ENCODE results near the gene MAP3K19. TPM values are rescaled to one million over a fixed set of nuclear protein-coding genes. Genes with fewer than 3 reads are reported as not detected.

Gene MAP3K19
- polyA plus RNA-seq, 1 experiment, result not detected

DNA sequence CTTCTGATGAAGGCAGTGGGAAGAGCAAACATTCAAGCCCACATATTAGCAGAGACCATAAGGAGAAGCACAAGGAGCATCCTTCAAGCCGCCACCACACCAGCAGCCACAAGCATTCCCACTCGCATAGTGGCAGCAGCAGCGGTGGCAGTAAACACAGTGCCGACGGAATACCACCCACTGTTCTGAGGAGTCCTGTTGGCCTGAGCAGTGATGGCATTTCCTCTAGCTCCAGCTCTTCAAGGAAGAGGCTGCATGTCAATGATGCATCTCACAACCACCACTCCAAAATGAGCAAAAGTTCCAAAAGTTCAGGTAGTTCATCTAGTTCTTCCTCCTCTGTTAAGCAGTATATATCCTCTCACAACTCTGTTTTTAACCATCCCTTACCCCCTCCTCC is 93.2 kb downstream of the MAP3K19 start:
- POLR2A ChIA-PET, result no interaction called here
- CTCF ChIA-PET, result no interaction called here
- Histone ChIP-seq H3K4me3 (ENCODE audit: low read depth, low read length) (no peak overlapping the region), H3K27ac (ENCODE audit: low read depth, low read length) (no peak overlapping the region), H3K9me3 (ENCODE audit: control insufficient read depth, insufficient read depth, low read length) (no peaks in the 10 kb centered on the region), H3K27me3 (ENCODE audit: control insufficient read depth, insufficient read depth, low read length) (no peaks in the 10 kb centered on the region)
- TF ChIP-seq, protein P1, sequence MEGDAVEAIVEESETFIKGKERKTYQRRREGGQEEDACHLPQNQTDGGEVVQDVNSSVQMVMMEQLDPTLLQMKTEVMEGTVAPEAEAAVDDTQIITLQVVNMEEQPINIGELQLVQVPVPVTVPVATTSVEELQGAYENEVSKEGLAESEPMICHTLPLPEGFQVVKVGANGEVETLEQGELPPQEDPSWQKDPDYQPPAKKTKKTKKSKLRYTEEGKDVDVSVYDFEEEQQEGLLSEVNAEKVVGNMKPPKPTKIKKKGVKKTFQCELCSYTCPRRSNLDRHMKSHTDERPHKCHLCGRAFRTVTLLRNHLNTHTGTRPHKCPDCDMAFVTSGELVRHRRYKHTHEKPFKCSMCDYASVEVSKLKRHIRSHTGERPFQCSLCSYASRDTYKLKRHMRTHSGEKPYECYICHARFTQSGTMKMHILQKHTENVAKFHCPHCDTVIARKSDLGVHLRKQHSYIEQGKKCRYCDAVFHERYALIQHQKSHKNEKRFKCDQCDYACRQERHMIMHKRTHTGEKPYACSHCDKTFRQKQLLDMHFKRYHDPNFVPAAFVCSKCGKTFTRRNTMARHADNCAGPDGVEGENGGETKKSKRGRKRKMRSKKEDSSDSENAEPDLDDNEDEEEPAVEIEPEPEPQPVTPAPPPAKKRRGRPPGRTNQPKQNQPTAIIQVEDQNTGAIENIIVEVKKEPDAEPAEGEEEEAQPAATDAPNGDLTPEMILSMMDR (IDR thresholded peaks at IDR 0.05; ENCODE audit: low read depth, low read length), result no peak
- DNase-seq (ENCODE audit: low read depth, low spot score), result no peak

DNA sequence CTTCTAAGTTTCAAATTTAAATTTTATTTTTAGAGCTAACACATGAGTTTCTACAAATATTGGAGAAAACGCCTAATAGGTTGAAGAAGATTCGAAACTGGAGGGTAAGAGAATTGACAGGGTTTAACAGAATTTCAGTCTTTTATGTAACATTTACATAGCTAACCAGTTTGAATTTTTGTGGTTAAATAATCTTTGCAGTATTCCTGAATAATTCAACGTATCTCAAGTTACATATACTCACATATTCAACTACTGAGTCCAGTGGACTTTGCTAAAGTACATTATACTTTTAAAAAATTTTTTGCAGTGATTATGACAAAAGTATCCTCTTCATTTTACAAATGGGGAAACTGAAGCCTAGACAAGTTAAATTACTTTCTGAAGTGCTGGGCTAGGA is 94.6 kb downstream of the MAP3K19 start:
- TF ChIP-seq, protein P1 (IDR thresholded peaks at IDR 0.05; ENCODE audit: low read depth, low read length), result no peak
- ChIA-PET CTCF (no interaction called here), POLR2A (no interaction called here)
- no peak for DNase-seq (ENCODE audit: low read depth, low spot score)
- no peaks in the 10 kb centered on the region for H3K9me3 ChIP-seq (ENCODE audit: control insufficient read depth, insufficient read depth, low read length)
- no peaks in the 10 kb centered on the region for H3K27me3 ChIP-seq (ENCODE audit: control insufficient read depth, insufficient read depth, low read length)
- no peak overlapping the region for H3K4me3 ChIP-seq (ENCODE audit: low read depth, low read length)
- no peak overlapping the region for H3K27ac ChIP-seq (ENCODE audit: low read depth, low read length)

DNA sequence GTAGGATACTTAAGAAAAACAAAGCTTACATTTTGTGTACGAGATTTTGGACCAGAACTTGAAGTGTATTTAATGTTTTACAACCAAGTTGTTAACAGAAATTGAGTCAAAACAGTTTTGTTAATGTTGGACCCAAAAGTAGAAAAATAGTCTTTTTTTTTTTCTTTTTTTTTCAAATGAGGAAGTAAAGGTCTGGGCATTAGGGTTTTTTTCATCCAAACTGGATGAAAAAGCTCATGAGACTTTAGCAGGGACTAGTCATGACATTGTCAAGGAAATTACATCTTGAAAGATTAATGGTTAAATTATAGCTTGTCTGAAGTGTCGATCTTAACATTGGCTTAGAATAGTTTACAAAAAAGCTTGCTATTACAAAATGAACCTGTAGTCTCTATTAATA is 96.4 kb downstream of the MAP3K19 start:
- DNase-seq (ENCODE audit: low read depth, low spot score), result no peak
- CTCF ChIA-PET, result interaction anchor here (1.2 to 1.3 kb wide), 3 partner anchors 31 to 759 kb away, joined by 3 to 5 read pairs (median 3); no protein-coding TSS in a partner anchor
- H3K4me3 ChIP-seq (ENCODE audit: low read depth, low read length), result no peak overlapping the region
- H3K27me3 ChIP-seq (ENCODE audit: control insufficient read depth, insufficient read depth, low read length), result no peaks in the 10 kb centered on the region
- POLR2A ChIA-PET, result no interaction called here
- H3K9me3 ChIP-seq (ENCODE audit: control insufficient read depth, insufficient read depth, low read length), result no peaks in the 10 kb centered on the region
- TF ChIP-seq, protein P1 (IDR thresholded peaks at IDR 0.05; ENCODE audit: low read depth, low read length), result no peak
- H3K27ac ChIP-seq (ENCODE audit: low read depth, low read length), result no peak overlapping the region

DNA sequence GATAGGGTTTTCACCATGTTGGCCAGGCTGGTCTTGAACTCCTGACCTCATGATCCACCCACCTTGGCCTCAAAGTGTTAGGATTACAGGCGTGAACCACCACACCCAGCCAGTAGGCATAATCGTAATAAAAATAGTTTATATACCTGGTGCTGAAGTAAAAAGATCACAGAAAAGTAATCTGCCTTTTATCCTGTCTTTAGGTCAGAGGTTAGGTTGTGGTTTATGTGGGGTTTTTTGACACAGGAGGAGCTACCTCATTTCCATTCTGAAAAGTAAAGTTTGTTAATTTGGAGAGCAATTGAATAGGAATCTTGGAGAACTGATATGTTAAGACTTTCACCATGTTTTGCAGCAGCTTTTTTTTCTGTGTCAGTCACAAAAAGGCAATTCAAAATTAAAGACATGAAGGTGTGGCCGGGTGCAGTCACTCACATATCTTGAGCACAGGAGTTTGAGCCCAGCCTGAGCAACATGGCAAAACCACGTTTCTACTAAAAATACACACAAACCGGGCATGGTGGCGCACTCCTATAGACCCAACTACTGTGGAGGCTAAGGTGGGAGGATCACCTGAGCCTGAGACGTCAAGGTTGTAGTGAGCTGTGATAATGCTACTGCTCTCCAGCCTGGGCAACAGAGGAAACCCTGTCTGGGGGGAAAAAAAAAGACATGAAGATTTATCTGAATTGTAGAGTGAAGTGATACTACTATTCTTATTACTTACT is 97.1 kb downstream of the MAP3K19 start:
- CTCF ChIA-PET, result interaction anchor here (1.2 to 1.3 kb wide), 3 partner anchors 30 to 760 kb away, joined by 3 to 5 read pairs (median 3); no protein-coding TSS in a partner anchor
- TF ChIP-seq, protein P1 (IDR thresholded peaks at IDR 0.05; ENCODE audit: low read depth, low read length), result no peak
- Histone ChIP-seq H3K9me3 (ENCODE audit: control insufficient read depth, insufficient read depth, low read length) (no peaks in the 10 kb centered on the region), H3K27ac (ENCODE audit: low read depth, low read length) (no peak overlapping the region), H3K4me3 (ENCODE audit: low read depth, low read length) (no peak overlapping the region), H3K27me3 (ENCODE audit: control insufficient read depth, insufficient read depth, low read length) (no peaks in the 10 kb centered on the region)
- no peak for DNase-seq (ENCODE audit: low read depth, low spot score)
- POLR2A ChIA-PET, result no interaction called here

DNA sequence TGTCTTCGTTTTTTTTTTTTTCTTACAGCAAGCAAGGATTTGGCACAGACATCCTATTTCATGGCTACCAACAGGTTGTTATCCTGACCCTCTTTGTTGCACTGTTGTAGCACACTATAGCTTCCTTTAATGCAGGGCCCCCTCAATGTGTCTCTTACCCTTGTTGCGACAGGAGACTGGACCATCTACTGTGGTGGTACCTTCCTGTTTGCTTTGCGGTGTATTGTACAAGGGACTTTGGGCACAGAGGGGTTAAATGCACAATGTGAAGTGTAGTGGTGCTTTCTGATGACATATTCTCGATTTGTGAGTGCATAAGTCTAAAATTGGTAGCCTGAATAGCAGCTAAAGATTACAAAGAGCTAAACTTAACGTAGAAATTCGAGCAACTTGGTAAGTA is 101.2 kb downstream of the MAP3K19 start:
- no peak overlapping the region for H3K4me3 ChIP-seq (ENCODE audit: low read depth, low read length)
- no peak overlapping the region for H3K27ac ChIP-seq (ENCODE audit: low read depth, low read length)
- H3K9me3 ChIP-seq (ENCODE audit: control insufficient read depth, insufficient read depth, low read length), result no peaks in the 10 kb centered on the region
- DNase-seq (ENCODE audit: low read depth, low spot score), result no peak
- TF ChIP-seq, protein P1 (IDR thresholded peaks at IDR 0.05; ENCODE audit: low read depth, low read length), result no peak
- H3K27me3 ChIP-seq (ENCODE audit: control insufficient read depth, insufficient read depth, low read length), result no peaks in the 10 kb centered on the region
- CTCF ChIA-PET, result no interaction called here
- POLR2A ChIA-PET, result no interaction called here
